IMR-90 (cell line): Measurements from ENCODE around the gene APP. TPM values are rescaled to one million over a fixed set of nuclear protein-coding genes. Genes with fewer than 3 reads are reported as not detected.

Experiments used
- ATAC-seq: fragments of 200-7000 bp; cut with Tn5 transposase; 2 replicates; pipeline ENCODE4 v1.9.1; 2020; ENCODE audit warnings: low read depth, mild to moderate bottlenecking, moderate library complexity
- BruUV-seq: library from RNA; stranded (reverse); fragments of 400-500 nt; replicated peaks from 2 replicates; lab custom pipeline; 2021; lab: Mats Ljungman, UMichigan
- CTCF ChIA-PET: fragments of 300-600 bp; formaldehyde crosslinking; extraction: SDS; loops from one replicate; lab custom pipeline; 2021; ENCODE audit warnings: antibody characterized with exemption; lab: Yijun Ruan, JAX
- POLR2A ChIA-PET: fragments of 300-600 bp; sonication (Branson Sonifier 250); formaldehyde crosslinking; loops from one replicate; lab custom pipeline; 2022; ENCODE audit warnings: antibody characterized with exemption; ENCODE audit not compliant: unreplicated experiment; lab: Charles Lee
- DNase-seq: peaks from one replicate; pipeline ENCODE4 v3.0.0; 2013
- H2AFZ ChIP-seq: replicated peaks from 2 replicates; pipeline ENCODE3; 2013; ENCODE audit warnings: low read length, mild to moderate bottlenecking; ENCODE audit not compliant: poor library complexity
- H2AK5ac ChIP-seq: 2 replicates; pipeline ENCODE4 v1.6.1; 2013; ENCODE audit warnings: low read depth, low read length, inconsistent platforms
- H2AK9ac ChIP-seq: replicated peaks from 2 replicates; pipeline ENCODE3; 2013; ENCODE audit warnings: mild to moderate bottlenecking, low read depth, low read length, moderate library complexity; ENCODE audit not compliant: poor library complexity
- H2BK120ac ChIP-seq: 2 replicates; pipeline ENCODE4 v1.6.1; 2013; ENCODE audit warnings: low read depth, low read length, inconsistent platforms
- H2BK15ac ChIP-seq: 3 replicates; pipeline ENCODE4 v1.6.1; 2013; ENCODE audit warnings: low read depth, low read length, inconsistent platforms
- H2BK20ac ChIP-seq: 2 replicates; pipeline ENCODE4 v1.6.1; 2013; ENCODE audit warnings: low read depth, mild to moderate bottlenecking, inconsistent platforms, low read length, moderate library complexity
- H2BK5ac ChIP-seq: 2 replicates; pipeline ENCODE4 v1.6.1; 2013; ENCODE audit warnings: mild to moderate bottlenecking, low read depth, low read length, inconsistent platforms; ENCODE audit not compliant: poor library complexity, severe bottlenecking
- H3K14ac ChIP-seq: replicated peaks from 2 replicates; pipeline ENCODE4 v1.6.1; 2013; ENCODE audit warnings: low read depth, low read length, inconsistent platforms
- H3K18ac ChIP-seq: 2 replicates; pipeline ENCODE4 v1.6.1; 2013; ENCODE audit warnings: low read depth, low read length, control low read depth
- H3K23ac ChIP-seq: 2 replicates; pipeline ENCODE4 v1.6.1; 2013; ENCODE audit warnings: low read depth, low read length, inconsistent platforms
- H3K27ac ChIP-seq: 2 replicates; pipeline ENCODE4 v1.5.1; 2013; ENCODE audit warnings: mild to moderate bottlenecking, control low read depth, low read length; ENCODE audit not compliant: insufficient read depth
- H3K27me3 ChIP-seq: 2 replicates; pipeline ENCODE4 v1.6.1; 2013; ENCODE audit warnings: low read length; ENCODE audit not compliant: control insufficient read depth, insufficient read depth
- H3K36me3 ChIP-seq: 2 replicates; pipeline ENCODE4 v1.6.1; 2013; ENCODE audit warnings: low read length, mixed read lengths; ENCODE audit not compliant: control insufficient read depth, insufficient read depth
- H3K4ac ChIP-seq: 2 replicates; pipeline ENCODE4 v1.6.1; 2013; ENCODE audit warnings: low read depth, low read length, inconsistent platforms
- H3K4me1 ChIP-seq: 2 replicates; pipeline ENCODE4 v1.6.1; 2013; ENCODE audit warnings: low read length, mixed read lengths; ENCODE audit not compliant: control insufficient read depth, insufficient read depth
- H3K4me2 ChIP-seq: 2 replicates; pipeline ENCODE4 v1.6.1; 2013; ENCODE audit warnings: low read depth, mild to moderate bottlenecking, control low read depth, low read length, moderate library complexity
- H3K4me3 ChIP-seq: 2 replicates; pipeline ENCODE4 v1.5.1; 2013; ENCODE audit warnings: low read depth, mild to moderate bottlenecking, control low read depth, low read length, moderate library complexity; ENCODE audit not compliant: insufficient read depth
- H3K56ac ChIP-seq: 2 replicates; pipeline ENCODE4 v1.6.1; 2013; ENCODE audit warnings: low read length, inconsistent platforms; ENCODE audit not compliant: insufficient read depth; ENCODE audit errors: extremely low read depth
- H3K79me1 ChIP-seq, 2 experiments: 2 replicates each; pipeline ENCODE4 v1.6.1; 2013; ENCODE audit warnings: low read length in 2 of 2, inconsistent platforms in 1 of 2, low read depth in 1 of 2
- H3K9ac ChIP-seq: 2 replicates; pipeline ENCODE4 v1.6.1; 2013; ENCODE audit warnings: low read depth, low read length, control low read depth
- H3K9me1 ChIP-seq: 2 replicates; pipeline ENCODE4 v1.6.1; 2013; ENCODE audit warnings: low read length, inconsistent platforms; ENCODE audit not compliant: insufficient read depth
- H3K9me3 ChIP-seq: 2 replicates; pipeline ENCODE4 v1.6.1; 2013; ENCODE audit warnings: low read length; ENCODE audit not compliant: control insufficient read depth, insufficient read depth
- H4K20me1 ChIP-seq: 2 replicates; pipeline ENCODE4 v1.6.1; 2013; ENCODE audit warnings: low read length, inconsistent platforms; ENCODE audit not compliant: insufficient read depth
- H4K5ac ChIP-seq: 2 replicates; pipeline ENCODE4 v1.6.1; 2013; ENCODE audit warnings: mild to moderate bottlenecking, low read depth, low read length, control low read depth
- H4K8ac ChIP-seq, 2 experiments: 2 replicates each; pipeline ENCODE4 v1.6.1; 2013; ENCODE audit warnings: low read depth in 2 of 2, low read length in 2 of 2, control low read depth in 1 of 2, inconsistent platforms in 1 of 2
- H4K91ac ChIP-seq: 2 replicates; pipeline ENCODE4 v1.6.1; 2013; ENCODE audit warnings: low read depth, low read length, inconsistent platforms; ENCODE audit not compliant: insufficient read depth
- BHLHE40 ChIP-seq: fragments of 150-350 bp; IDR thresholded peaks from 2 replicates; pipeline ENCODE4 v1.6.1; 2016; ENCODE audit warnings: mild to moderate bottlenecking, low read depth, low read length
- ELK1 ChIP-seq: fragments of 150-350 bp; IDR thresholded peaks from 2 replicates; pipeline ENCODE4 v1.6.1; 2016; ENCODE audit warnings: low read depth, mild to moderate bottlenecking, low read length, moderate library complexity, borderline replicate concordance
- MAFK ChIP-seq: IDR thresholded peaks from 2 replicates; pipeline ENCODE4 v1.6.1; 2012; ENCODE audit warnings: low read depth, low read length, improper control_type of control experiment
- MAZ ChIP-seq: IDR thresholded peaks from 2 replicates; pipeline ENCODE4 v1.6.1; 2012; ENCODE audit warnings: low read depth, mild to moderate bottlenecking, low read length, improper control_type of control experiment, moderate library complexity, borderline replicate concordance
- NFE2L2 ChIP-seq: fragments of 150-350 bp; IDR thresholded peaks from 2 replicates; pipeline ENCODE4 v1.6.1; 2016; ENCODE audit warnings: low read depth, mild to moderate bottlenecking, low read length
- RFX5 ChIP-seq: IDR thresholded peaks from 2 replicates; pipeline ENCODE4 v1.8.0; 2012; ENCODE audit warnings: low read depth, mild to moderate bottlenecking, low read length, moderate library complexity
- WGBS, 2 experiments: methylation state at CpG; one replicate each; pipeline versions ENCODE4 v1.1.5 to v1.1.7; 2013; ENCODE audit warnings: missing lambda C conversion rate in 2 of 2; ENCODE audit not compliant: insufficient read length in 1 of 2; ENCODE audit errors: extremely low coverage in 2 of 2; 5-methylcytosine and 5-hydroxymethylcytosine counted together
- dilution Hi-C: fragments of 300-500 bp; cut with HindIII; formaldehyde crosslinking; loops from one replicate; pipeline ENCODE4 v1.14.3; 2018; ENCODE audit warnings: low sequenced_read_pairs; ENCODE audit not compliant: unreplicated experiment
- in situ Hi-C: fragments of 300-500 bp; cut with MboI; formaldehyde crosslinking; loops from 3 replicates; pipeline ENCODE4 v1.14.3; 2019; ENCODE audit warnings: low sequenced_read_pairs, inconsistent platforms, mixed read lengths
- intact Hi-C: fragments of 100-400 bp; cut with micrococcal nuclease; formaldehyde crosslinking; loops from 2 replicates; pipeline ENCODE4 v1.10.0; 2022
- polyA plus RNA-seq, 3 experiments: library from polyadenylated mRNA; depleted of rRNA; stranded (reverse); fragments of >200 nt; gene quantifications; 2 replicates each; pipeline ENCODE4 v1.2.3, GENCODE V29; 2012; ENCODE audit warnings: low replicate concordance in 1 of 3
- total RNA-seq: library from RNA; depleted of rRNA; stranded (reverse); fragments of >200 nt; gene quantifications from 2 replicates; pipeline ENCODE4 v1.2.3, GENCODE V29; 2012

The APP gene
- total and polyA plus RNA-seq, 2 of the 4 experiments (the other 2 are of a cell fraction): 191 to 530 TPM

- H2BK15ac ChIP-seq: no peak overlapping the region
- no peak overlapping the region for H2AK5ac ChIP-seq
- POLR2A ChIA-PET: no interaction called here
- no peak overlapping the region for H3K14ac ChIP-seq
- ATAC-seq: no peak
- no peak overlapping the region for H3K56ac ChIP-seq
- H2BK5ac ChIP-seq: no peak overlapping the region
- intact Hi-C loops: no loop called here
- no peaks in the 10 kb centered on the region for H3K36me3 ChIP-seq
- H2AFZ ChIP-seq: no peak overlapping the region
- dilution Hi-C loops: no loop called here
- no CpG with 5 or more reads among the region's 4 CpGs for WGBS, 2 experiments
- 0 out of 2 replicates have a peak, but pooled peaks cover 3% of the 10 kb centered on the region for H3K9me1 ChIP-seq
- no peaks in the 10 kb centered on the region for H3K9me3 ChIP-seq
- no peak overlapping the region for H3K23ac ChIP-seq
- no peak overlapping the region for H3K9ac ChIP-seq
- no peak overlapping the region for H3K27ac ChIP-seq
- no peak overlapping the region for H4K8ac ChIP-seq
- no peak overlapping the region for H3K4ac ChIP-seq
- no peak overlapping the region for H2BK20ac ChIP-seq
- no peak overlapping the region for H3K18ac ChIP-seq
- CTCF ChIA-PET: no interaction called here
- H3K27me3 ChIP-seq: no peaks in the 10 kb centered on the region
- no peak overlapping the region for H4K91ac ChIP-seq
- no peak overlapping the region for H2AK9ac ChIP-seq
- no peak overlapping the region for H3K4me3 ChIP-seq
- H2BK120ac ChIP-seq: no peak overlapping the region
- H3K79me1 ChIP-seq: no peaks in the 10 kb centered on the region
- H3K4me2 ChIP-seq: no peak overlapping the region
- TF ChIP-seq ELK1: no peak
- TF ChIP-seq MAZ: no peak
- TF ChIP-seq MAFK: no peak
- TF ChIP-seq NFE2L2: no peak
- no peak for TF ChIP-seq RFX5
- TF ChIP-seq BHLHE40: no peak
- H4K20me1 ChIP-seq: no peaks in the 10 kb centered on the region
- no peak for DNase-seq
- BruUV-seq: no TSS peak
- no peaks in the 10 kb centered on the region for H3K4me1 ChIP-seq
- in situ Hi-C loops: no loop called here
- H4K5ac ChIP-seq: no peak overlapping the region
Observed at GRCh38 chr21:25872271-25872670, 298.3 kb downstream of the APP start.
